ENCODE measurements around the gene CTSC.
"Not testable (repeated sequence)": the region's sequence is repeated elsewhere in the genome, so short reads cannot be mapped to it uniquely, and the experiment has no call there.

Gene CTSC

DNA sequence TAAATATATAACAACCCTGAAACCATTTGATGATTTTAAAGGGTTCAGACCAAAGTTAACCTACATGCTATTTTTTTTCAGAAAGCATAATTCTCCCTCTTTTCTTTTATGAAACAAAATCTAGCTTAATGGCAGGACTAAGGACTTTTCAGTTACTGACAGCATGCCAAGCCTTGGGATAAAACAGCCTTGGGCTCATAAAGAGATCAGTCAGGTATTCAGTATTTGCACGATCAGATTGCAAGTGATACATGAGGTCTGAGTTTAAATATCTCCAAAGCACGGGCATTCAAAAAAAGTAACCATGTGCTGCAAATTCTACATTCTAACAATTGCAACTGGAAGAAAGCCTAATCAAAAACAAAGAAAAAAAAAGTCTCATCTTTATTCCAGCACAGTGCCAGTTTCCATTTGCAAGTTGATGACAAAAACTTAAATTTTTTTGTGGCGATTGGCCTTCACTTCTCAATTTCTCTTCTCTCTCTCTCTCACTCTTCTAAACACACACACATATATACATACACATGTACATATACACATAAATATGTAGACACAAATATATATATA lies 60.1 kb downstream of the CTSC start:
- no peak for DNase-seq

- DNase-seq = no peak
Measured at GRCh38 chr11:88275636-88276035, 61.9 kb downstream of the CTSC start.

GRCh38 chr11:88266919-88267318 lies 70.6 kb downstream of the CTSC start:
- no peak for DNase-seq

DNA sequence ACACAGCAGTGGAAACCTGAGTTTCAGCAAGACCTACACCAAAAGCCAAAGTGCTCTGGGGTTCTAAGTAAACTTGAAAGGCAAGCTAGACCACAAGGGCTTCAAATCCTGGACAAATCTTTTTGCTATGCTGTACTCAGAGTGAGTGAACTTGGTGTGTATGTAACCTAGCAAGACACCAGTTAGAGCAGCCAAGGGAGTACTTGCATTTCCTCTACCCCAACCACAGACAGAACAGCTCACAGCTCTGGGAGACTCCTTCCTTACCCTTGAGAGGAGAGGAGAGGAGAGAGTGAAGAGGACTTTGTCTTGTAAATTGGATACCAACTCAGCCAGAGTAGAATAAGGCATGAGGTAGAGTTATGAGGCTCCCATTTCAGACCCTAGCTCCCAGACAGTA lies 71.4 kb downstream of the CTSC start:
- no peak for DNase-seq

GRCh38 chr11:88259431-88259830 lies 78.1 kb downstream of the CTSC start:
- DNase-seq = no peak

DNA sequence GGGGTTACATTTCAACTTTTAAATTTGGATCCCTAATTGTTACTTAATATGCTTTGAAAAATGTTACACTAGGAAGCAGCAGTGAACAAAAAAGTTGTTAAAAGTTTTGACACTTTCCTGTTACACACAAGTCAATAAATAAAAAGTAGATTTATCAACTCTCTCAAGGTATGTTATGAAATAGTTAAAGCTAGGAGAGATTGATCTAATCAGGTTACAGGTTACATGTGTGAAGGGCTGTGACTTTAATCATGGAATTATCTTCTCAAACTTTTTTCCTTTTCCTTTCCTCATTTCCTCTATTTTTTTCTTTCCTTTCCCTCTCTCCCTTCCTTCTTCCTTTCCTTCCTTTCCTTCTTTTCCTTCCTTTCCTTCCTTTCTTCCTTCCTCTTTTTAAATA lies 85.3 kb downstream of the CTSC start:
- DNase-seq = no peak

DNA sequence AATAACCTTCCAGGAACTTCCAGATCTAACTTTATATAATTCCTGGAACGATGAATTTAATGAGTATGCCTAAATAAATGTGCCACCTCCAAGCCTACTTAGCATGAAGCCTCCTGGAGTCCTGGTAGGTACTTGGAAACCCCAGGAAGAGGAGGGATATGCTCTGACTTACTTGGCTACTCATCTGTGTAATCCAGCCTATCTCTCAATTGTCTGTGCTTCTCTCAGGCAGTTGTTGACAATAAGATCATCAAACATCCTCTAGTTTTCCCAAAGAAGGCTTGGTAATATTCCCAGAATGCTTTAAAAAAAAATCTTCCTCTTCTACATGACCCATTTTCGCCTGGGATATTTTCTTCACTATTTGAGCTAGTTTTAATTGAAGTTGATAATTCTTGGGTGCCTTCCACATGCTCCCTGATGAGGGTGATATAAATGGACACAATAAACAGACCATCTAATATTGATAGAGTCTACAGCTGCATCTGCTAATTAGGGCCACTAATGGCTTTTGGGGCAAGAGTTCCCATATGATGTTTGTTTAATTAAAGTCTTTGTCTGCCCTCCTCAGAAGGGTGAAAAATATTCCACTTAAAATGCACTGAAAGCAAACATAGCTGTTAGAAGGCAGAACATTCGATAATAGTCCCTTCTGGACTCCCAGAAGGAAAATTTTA lies 86.8 kb downstream of the CTSC start:
- no peak for DNase-seq

- DNase-seq = no peak
Measured at GRCh38 chr11:88249706-88250105, 87.8 kb downstream of the CTSC start.

DNA sequence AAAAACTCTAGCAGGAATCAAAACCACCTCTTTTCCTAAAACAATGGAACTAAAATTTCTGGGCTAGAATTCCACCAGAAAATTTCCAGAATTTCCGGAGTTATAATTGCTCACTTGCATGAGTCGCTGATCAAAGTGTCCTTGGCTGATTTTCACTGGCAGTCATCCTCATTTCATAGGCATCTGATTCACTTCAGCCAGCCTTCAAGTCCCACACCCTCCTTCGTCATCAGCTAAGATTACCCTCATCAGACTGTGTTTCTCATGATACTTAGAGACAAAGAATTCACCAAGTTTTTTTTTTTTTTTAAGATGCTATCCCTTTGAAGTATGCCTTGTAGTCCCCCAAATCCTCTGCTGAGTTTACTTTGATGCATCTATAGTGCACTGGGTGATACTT lies 90.8 kb downstream of the CTSC start:
- no peak for DNase-seq

DNA sequence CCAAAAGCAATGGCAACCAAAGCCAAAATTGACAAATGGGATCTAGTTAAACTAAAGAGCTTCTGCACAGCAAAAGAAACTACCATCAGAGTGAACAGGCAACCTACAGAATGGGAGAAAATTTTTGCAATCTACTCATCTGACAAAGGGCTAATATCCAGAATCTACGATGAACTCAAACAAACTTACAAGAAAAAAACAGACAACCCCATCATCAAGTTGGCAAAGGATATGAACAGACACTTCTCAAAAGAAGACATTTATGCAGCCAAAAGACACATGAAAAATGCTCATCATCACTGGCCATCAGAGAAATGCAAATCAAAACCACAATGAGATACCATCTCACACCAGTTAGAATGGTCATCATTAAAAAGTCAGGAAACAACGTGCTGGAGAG lies 92.0 kb downstream of the CTSC start:
- not testable (repeated sequence) for DNase-seq

All from NCI-H187 treated with DMSO at 0.1 percent for 48 hours (cell line).